OCI-LY1 (cell line): Measurements from ENCODE around the gene CFAP206.

Source experiments
- H2AFZ ChIP-seq: fragments of 200-600 bp; sonication (generic), shearing (Covaris generic); 2 replicates; pipeline ENCODE4 v1.6.0; 2014; ENCODE audit warnings: antibody characterized with exemption, mild to moderate bottlenecking, low read length
- H3F3A ChIP-seq: fragments of 200-600 bp; sonication (generic), shearing (Covaris generic); 2 replicates; pipeline ENCODE4 v1.6.0; 2014; ENCODE audit warnings: mild to moderate bottlenecking, antibody characterized with exemption, low read length, moderate library complexity; ENCODE audit not compliant: insufficient read depth
- H3K27ac ChIP-seq: fragments of 200-600 bp; sonication (generic); 2 replicates; pipeline ENCODE4 v1.5.1; 2014; ENCODE audit warnings: low read length, mixed run types, mild to moderate bottlenecking, low read depth; ENCODE audit not compliant: poor library complexity, severe bottlenecking
- H3K27me3 ChIP-seq: fragments of 200-600 bp; sonication (generic); 2 replicates; pipeline ENCODE4 v1.6.0; 2014; ENCODE audit warnings: antibody characterized with exemption, mild to moderate bottlenecking, low read length, moderate library complexity; ENCODE audit not compliant: insufficient read depth
- H3K36me3 ChIP-seq: fragments of 200-600 bp; sonication (generic); 2 replicates; pipeline ENCODE4 v1.6.1; 2014; ENCODE audit warnings: mild to moderate bottlenecking, antibody characterized with exemption, low read length, moderate library complexity, mixed read lengths; ENCODE audit not compliant: insufficient read depth
- H3K4me1 ChIP-seq: fragments of 200-600 bp; sonication (generic); 2 replicates; pipeline ENCODE4 v1.5.1; 2014; ENCODE audit warnings: mild to moderate bottlenecking, low read length, moderate library complexity; ENCODE audit not compliant: insufficient read depth, severe bottlenecking
- H3K4me2 ChIP-seq: fragments of 200-600 bp; sonication (generic), shearing (Covaris generic); 2 replicates; pipeline ENCODE4 v1.6.1; 2014; ENCODE audit warnings: low read length
- H3K4me3 ChIP-seq: fragments of 200-600 bp; sonication (generic); 2 replicates; pipeline ENCODE4 v1.5.1; 2014; ENCODE audit warnings: low read length, low read depth, mild to moderate bottlenecking, mixed read lengths; ENCODE audit not compliant: poor library complexity, severe bottlenecking
- H3K79me2 ChIP-seq: fragments of 200-600 bp; shearing (Covaris generic); 2 replicates; pipeline ENCODE4 v1.6.1; 2016; ENCODE audit warnings: mixed run types, low read length, mixed read lengths; ENCODE audit not compliant: insufficient read depth
- H3K9ac ChIP-seq: fragments of 200-600 bp; sonication (generic), shearing (Covaris generic); 2 replicates; pipeline ENCODE4 v1.6.1; 2014; ENCODE audit warnings: mild to moderate bottlenecking, low read length, mixed read lengths
- H3K9me2 ChIP-seq: fragments of 200-600 bp; sonication (generic), shearing (Covaris generic); 2 replicates; pipeline ENCODE4 v1.6.1; 2014; ENCODE audit warnings: low read depth, mild to moderate bottlenecking, low read length, mixed read lengths
- H3K9me3 ChIP-seq: fragments of 200-600 bp; shearing (Covaris generic); 2 replicates; pipeline ENCODE4 v1.6.1; 2014; ENCODE audit warnings: low read length, mixed read lengths
- H4K20me1 ChIP-seq: fragments of 200-600 bp; sonication (generic), shearing (Covaris generic); 2 replicates; pipeline ENCODE4 v1.6.0; 2016; ENCODE audit warnings: mild to moderate bottlenecking, low read length; ENCODE audit not compliant: insufficient read depth
- CTCF ChIP-seq: fragments of 200-600 bp; sonication (generic), shearing (Covaris generic); IDR thresholded peaks from 2 replicates; pipeline ENCODE4 v1.5.1; 2017; ENCODE audit warnings: mild to moderate bottlenecking, antibody characterized with exemption, low read length, moderate library complexity, mixed read lengths
- EZH2 ChIP-seq: fragments of 200-600 bp; sonication (generic), shearing (Covaris generic); IDR thresholded peaks from 2 replicates; pipeline ENCODE4 v1.8.0; 2017; ENCODE audit warnings: borderline replicate concordance, mixed run types, mild to moderate bottlenecking, antibody characterized with exemption, low read length, moderate library complexity, mixed read lengths

Gene CFAP206

GRCh38 chr6:87393026-87393622, 14.6 kb upstream of the CFAP206 start:
- no peak overlapping the region for H3K27ac ChIP-seq
- TF ChIP-seq CTCF (peak; percentile 81), EZH2 (no peak)
- H2AFZ ChIP-seq = no peak overlapping the region
- H3K79me2 ChIP-seq = no peaks in the 10 kb centered on the region
- no peaks in the 10 kb centered on the region for H4K20me1 ChIP-seq
- H3K36me3 ChIP-seq = no peaks in the 10 kb centered on the region
- no peak overlapping the region for H3K4me3 ChIP-seq
- no peaks in the 10 kb centered on the region for H3K27me3 ChIP-seq
- no peak overlapping the region for H3K9ac ChIP-seq
- no peaks in the 10 kb centered on the region for H3K9me3 ChIP-seq
- H3K4me2 ChIP-seq = no peak overlapping the region
- 0 out of 2 replicates have a peak, but pooled peaks cover 3% of the 10 kb centered on the region for H3F3A ChIP-seq
- H3K9me2 ChIP-seq = no peaks in the 10 kb centered on the region
- H3K4me1 ChIP-seq = peaks cover 9% of the 10 kb centered on the region

DNA sequence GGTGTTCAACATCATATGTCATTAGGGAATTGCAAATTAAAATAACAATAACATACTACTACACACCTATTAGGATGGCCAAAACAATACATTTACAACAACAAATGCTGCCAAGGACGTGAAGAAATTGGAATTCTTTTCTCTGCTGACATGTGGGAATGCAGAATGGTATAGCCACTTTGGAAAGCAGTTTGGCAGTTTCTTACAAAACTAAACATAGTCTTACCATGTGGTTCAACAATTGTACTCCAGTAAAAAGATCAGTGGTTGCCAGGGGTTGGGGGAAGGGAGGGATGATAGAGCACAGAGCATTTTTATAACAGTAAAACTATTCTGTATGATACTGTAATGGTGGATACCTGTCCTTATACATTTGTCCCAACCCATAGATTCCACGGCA, 12.3 kb upstream of the CFAP206 start:
- H3K36me3 ChIP-seq = no peaks in the 10 kb centered on the region
- no peak overlapping the region for H3K4me3 ChIP-seq
- H3K9me3 ChIP-seq = no peaks in the 10 kb centered on the region
- H3K9me2 ChIP-seq = no peaks in the 10 kb centered on the region
- no peak overlapping the region for H3K27ac ChIP-seq
- H3K4me1 ChIP-seq = peaks cover 9% of the 10 kb centered on the region
- H2AFZ ChIP-seq = no peak overlapping the region
- no peak overlapping the region for H3K9ac ChIP-seq
- H3K79me2 ChIP-seq = no peaks in the 10 kb centered on the region
- H3K27me3 ChIP-seq = no peaks in the 10 kb centered on the region
- no peaks in the 10 kb centered on the region for H4K20me1 ChIP-seq
- H3F3A ChIP-seq = no peaks in the 10 kb centered on the region
- TF ChIP-seq CTCF (no peak), EZH2 (no peak)
- H3K4me2 ChIP-seq = no peak overlapping the region

GRCh38 chr6:87396595-87397392, 11.0 kb upstream of the CFAP206 start:
- no peaks in the 10 kb centered on the region for H3K36me3 ChIP-seq
- TF ChIP-seq EZH2 (no peak), CTCF (peak; percentile 30; the same call in 1 of the 2 replicates)
- no peaks in the 10 kb centered on the region for H3K27me3 ChIP-seq
- no peaks in the 10 kb centered on the region for H3K79me2 ChIP-seq
- no peak overlapping the region for H3K27ac ChIP-seq
- H3K9ac ChIP-seq = no peak overlapping the region
- no peaks in the 10 kb centered on the region for H3K9me3 ChIP-seq
- H3K4me1 ChIP-seq = peaks cover 9% of the 10 kb centered on the region
- no peak overlapping the region for H3K4me2 ChIP-seq
- H3F3A ChIP-seq = no peaks in the 10 kb centered on the region
- H4K20me1 ChIP-seq = no peaks in the 10 kb centered on the region
- H2AFZ ChIP-seq = no peak overlapping the region
- H3K9me2 ChIP-seq = no peaks in the 10 kb centered on the region
- H3K4me3 ChIP-seq = no peak overlapping the region
